Omental fat pad (tissue), 4 donors: ENCODE data around the gene SLC39A7. TPM values are rescaled to one million over a fixed set of nuclear protein-coding genes. Genes with fewer than 3 reads are reported as not detected.

Experiments used
- ATAC-seq: fragments of 150-250 bp; one replicate; pipeline ENCODE4 v1.9.1; 2016; ENCODE audit warnings: mild to moderate bottlenecking, moderate library complexity; ENCODE audit not compliant: low FRiP score
- DNase-seq: peaks from one replicate; pipeline ENCODE4 v3.0.0-alpha.2; 2019; ENCODE audit warnings: low spot score
- small RNA-seq: library from RNA; depleted of rRNA; stranded (forward); fragments of <200 nt; gene quantifications from one replicate; pipeline ENCODE3, GENCODE V24; 2016
- total RNA-seq, 4 donors: library from RNA; depleted of rRNA; stranded (reverse); fragments of >200 nt; gene quantifications; one replicate each; pipeline ENCODE4 v1.1.0, GENCODE V29; 2016
- TF ChIP-seq, protein P1 (sequence below), 3 donors: fragments of 450-650 bp; IDR thresholded peaks; one replicate each; pipeline ENCODE4 v1.5.1; 2016 to 2017; ENCODE audit warnings: antibody characterized with exemption in 3 of 3, mild to moderate bottlenecking in 3 of 3, moderate library complexity in 2 of 3

The SLC39A7 gene
- total RNA-seq, 4 donors from 2014 or later: 57.5 to 82.8 (median 70.1) TPM

DNA sequence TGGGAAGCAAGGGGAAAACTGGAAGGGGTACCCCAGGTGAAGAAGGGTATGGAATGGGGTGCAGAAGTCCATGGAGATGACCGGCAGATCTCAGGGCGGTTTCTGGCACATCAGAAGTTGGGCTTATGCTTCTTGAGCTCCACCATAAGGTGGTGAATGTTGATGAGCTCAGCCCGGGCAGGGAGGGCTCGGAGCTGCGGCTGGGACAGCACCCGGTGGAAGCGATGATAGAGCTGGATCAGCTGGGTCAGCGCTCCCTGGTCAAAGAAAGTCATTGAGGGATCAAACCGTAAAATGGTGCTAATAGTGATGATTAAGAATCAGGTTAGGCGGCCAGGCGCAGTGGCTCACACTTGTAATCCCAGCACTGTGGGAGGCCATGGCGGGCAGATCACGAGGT, 50.1 kb downstream of the SLC39A7 start:
- ATAC-seq: no peak
- TF ChIP-seq, protein P1, sequence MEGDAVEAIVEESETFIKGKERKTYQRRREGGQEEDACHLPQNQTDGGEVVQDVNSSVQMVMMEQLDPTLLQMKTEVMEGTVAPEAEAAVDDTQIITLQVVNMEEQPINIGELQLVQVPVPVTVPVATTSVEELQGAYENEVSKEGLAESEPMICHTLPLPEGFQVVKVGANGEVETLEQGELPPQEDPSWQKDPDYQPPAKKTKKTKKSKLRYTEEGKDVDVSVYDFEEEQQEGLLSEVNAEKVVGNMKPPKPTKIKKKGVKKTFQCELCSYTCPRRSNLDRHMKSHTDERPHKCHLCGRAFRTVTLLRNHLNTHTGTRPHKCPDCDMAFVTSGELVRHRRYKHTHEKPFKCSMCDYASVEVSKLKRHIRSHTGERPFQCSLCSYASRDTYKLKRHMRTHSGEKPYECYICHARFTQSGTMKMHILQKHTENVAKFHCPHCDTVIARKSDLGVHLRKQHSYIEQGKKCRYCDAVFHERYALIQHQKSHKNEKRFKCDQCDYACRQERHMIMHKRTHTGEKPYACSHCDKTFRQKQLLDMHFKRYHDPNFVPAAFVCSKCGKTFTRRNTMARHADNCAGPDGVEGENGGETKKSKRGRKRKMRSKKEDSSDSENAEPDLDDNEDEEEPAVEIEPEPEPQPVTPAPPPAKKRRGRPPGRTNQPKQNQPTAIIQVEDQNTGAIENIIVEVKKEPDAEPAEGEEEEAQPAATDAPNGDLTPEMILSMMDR (IDR thresholded peaks at IDR 0.05): no peak
- no peak for DNase-seq

DNA sequence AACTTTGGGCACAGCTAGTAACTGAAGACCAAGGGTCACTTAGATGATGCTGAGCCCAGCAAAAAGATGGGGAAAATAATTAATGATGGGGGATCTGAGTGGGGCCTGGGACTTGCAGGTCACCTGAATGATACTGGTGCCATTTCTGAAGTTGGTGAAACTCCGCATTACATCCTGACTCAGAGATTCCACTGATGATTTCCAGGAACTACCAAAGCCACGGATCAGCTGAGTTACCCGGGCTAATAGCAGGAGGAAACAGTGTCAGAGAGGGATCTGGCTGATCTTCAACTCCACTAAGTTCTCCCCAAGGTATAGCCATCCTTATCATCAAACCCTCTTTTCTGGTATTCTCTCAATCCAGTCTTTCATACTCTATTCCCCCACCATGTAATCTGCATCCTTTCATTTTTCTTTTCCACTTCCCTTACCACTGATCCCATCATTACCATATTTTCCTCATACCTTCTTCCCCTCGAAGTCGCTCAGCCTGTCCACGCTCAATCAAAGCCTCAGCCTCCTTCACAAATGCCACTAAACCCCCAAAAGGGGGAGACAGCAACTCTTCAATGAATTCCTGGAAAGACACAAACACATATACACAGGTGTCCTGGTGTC, 50.8 kb downstream of the SLC39A7 start:
- no peak for DNase-seq
- no peak for ATAC-seq

DNA sequence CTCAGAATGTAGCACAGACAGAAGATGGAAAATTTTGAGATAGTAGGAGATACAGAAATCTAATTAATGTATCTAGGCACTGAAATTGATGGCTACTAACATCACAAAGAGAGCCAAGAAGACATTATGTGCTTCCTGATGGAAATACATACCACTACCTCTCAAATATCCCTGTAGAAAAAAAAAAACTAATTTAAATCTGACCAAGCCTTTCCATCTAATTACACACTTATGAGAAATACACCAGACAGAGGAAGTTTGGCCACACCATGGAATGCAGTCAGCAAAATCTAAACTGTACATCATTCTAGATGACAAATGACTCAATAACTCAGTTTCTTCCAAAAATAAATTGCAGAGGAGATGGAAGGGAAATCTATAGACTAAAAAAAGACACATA, 52.1 kb downstream of the SLC39A7 start:
- TF ChIP-seq, protein P1 (IDR thresholded peaks at IDR 0.05): no peak
- DNase-seq: no peak
- ATAC-seq: no peak

More for the DNA sequence above, 50.8 kb downstream of the SLC39A7 start:
- TF ChIP-seq, protein P1 (IDR thresholded peaks at IDR 0.05): no peak

Small RNAs within 50 kb of the gene (small RNA-seq; reads per million reads assigned to genes)
- gene MIR219A1: 0.90 reads per million
- 0.39 reads per million for gene RNY4P10

Other genes with a start within 250 kb of the SLC39A7 start
- gene HLA-DMA, start 247.8 kb upstream of the SLC39A7 start, total RNA-seq: 10 to 100 TPM; 27.6 to 81.7 (median 55.7) TPM
- 100 to 1,000 TPM; 133 to 257 (median 154) TPM for gene BRD2, start 232.3 kb upstream of the SLC39A7 start, total RNA-seq
- gene HLA-DOA, start 191.3 kb upstream of the SLC39A7 start, total RNA-seq: 10 to 100 TPM in 2 of 4 donors, 1 to 10 TPM in 2; 1.0 to 20.8 (median 6.8) TPM
- gene HLA-DPA1, start 127.2 kb upstream of the SLC39A7 start, total RNA-seq: 100 to 1,000 TPM in 3 of 4 donors, 10 to 100 TPM in 1; 20.4 to 211 (median 137) TPM
- 100 to 1,000 TPM in 3 of 4 donors, 10 to 100 TPM in 1; 29.2 to 120 (median 101) TPM for gene HLA-DPB1, start 124.9 kb upstream of the SLC39A7 start, total RNA-seq
- 1 to 10 TPM in 1 of 4 donors, under 1 TPM in 3; 0.13 to 1.3 (median 0.53) TPM for gene COL11A2, start 8.4 kb upstream of the SLC39A7 start, total RNA-seq
- 10 to 100 TPM; 19.9 to 35.9 (median 22.7) TPM for gene RXRB, start 202 bp upstream of the SLC39A7 start, total RNA-seq
- 10 to 100 TPM in 2 of 4 donors, 1 to 10 TPM in 2; 6.9 to 13.6 (median 11.0) TPM for gene HSD17B8, start 3.8 kb downstream of the SLC39A7 start, total RNA-seq
- 10 to 100 TPM; 13.1 to 20.1 (median 15.7) TPM for gene RING1, start 7.6 kb downstream of the SLC39A7 start, total RNA-seq
- gene VPS52, start 71.0 kb downstream of the SLC39A7 start, total RNA-seq: 10 to 100 TPM; 20.2 to 54.5 (median 34.3) TPM
- 1,000 to 10,000 TPM; 2,708 to 4,129 (median 3,024) TPM for gene RPS18, start 71.2 kb downstream of the SLC39A7 start, total RNA-seq
- gene B3GALT4, start 76.3 kb downstream of the SLC39A7 start, total RNA-seq: 10 to 100 TPM in 1 of 4 donors, 1 to 10 TPM in 3; 6.7 to 15.9 (median 7.9) TPM
- 100 to 1,000 TPM in 1 of 4 donors, 10 to 100 TPM in 3; 49.7 to 103 (median 54.3) TPM for gene WDR46, start 88.4 kb downstream of the SLC39A7 start, total RNA-seq
- 10 to 100 TPM; 16.0 to 30.8 (median 23.1) TPM for gene PFDN6, start 88.7 kb downstream of the SLC39A7 start, total RNA-seq
- gene RGL2, start 98.1 kb downstream of the SLC39A7 start, total RNA-seq: 10 to 100 TPM; 28.7 to 81.2 (median 41.7) TPM
- 10 to 100 TPM; 50.2 to 90.5 (median 69.1) TPM for gene TAPBP, start 113.2 kb downstream of the SLC39A7 start, total RNA-seq
- gene ZBTB22, start 116.9 kb downstream of the SLC39A7 start, total RNA-seq: 10 to 100 TPM; 10.7 to 15.3 (median 11.6) TPM
- gene DAXX, start 122.1 kb downstream of the SLC39A7 start, total RNA-seq: 10 to 100 TPM; 33.4 to 65.2 (median 42.5) TPM
- 10 to 100 TPM in 1 of 4 donors, 1 to 10 TPM in 1, under 1 TPM in 2; 0.25 to 10.8 (median 3.1) TPM for gene KIFC1, start 191.0 kb downstream of the SLC39A7 start, total RNA-seq
- 10 to 100 TPM; 40.8 to 56.5 (median 48.9) TPM for gene PHF1, start 210.1 kb downstream of the SLC39A7 start, total RNA-seq
- gene CUTA, start 217.2 kb downstream of the SLC39A7 start, total RNA-seq: 100 to 1,000 TPM in 2 of 4 donors, 10 to 100 TPM in 2; 57.1 to 107 (median 98.1) TPM
- gene SYNGAP1, start 219.2 kb downstream of the SLC39A7 start, total RNA-seq: 10 to 100 TPM in 3 of 4 donors, 1 to 10 TPM in 1; 8.8 to 12.3 (median 10.3) TPM